GM12801 (cell line): Measurements from ENCODE around the gene KAZN.

Source experiments
- TF ChIP-seq, protein P1 (sequence below): IDR thresholded peaks from one replicate; pipeline ENCODE4 v1.5.1; 2011; ENCODE audit warnings: control low read depth; ENCODE audit not compliant: insufficient read length; ENCODE audit errors: extremely low read depth

Gene KAZN

DNA sequence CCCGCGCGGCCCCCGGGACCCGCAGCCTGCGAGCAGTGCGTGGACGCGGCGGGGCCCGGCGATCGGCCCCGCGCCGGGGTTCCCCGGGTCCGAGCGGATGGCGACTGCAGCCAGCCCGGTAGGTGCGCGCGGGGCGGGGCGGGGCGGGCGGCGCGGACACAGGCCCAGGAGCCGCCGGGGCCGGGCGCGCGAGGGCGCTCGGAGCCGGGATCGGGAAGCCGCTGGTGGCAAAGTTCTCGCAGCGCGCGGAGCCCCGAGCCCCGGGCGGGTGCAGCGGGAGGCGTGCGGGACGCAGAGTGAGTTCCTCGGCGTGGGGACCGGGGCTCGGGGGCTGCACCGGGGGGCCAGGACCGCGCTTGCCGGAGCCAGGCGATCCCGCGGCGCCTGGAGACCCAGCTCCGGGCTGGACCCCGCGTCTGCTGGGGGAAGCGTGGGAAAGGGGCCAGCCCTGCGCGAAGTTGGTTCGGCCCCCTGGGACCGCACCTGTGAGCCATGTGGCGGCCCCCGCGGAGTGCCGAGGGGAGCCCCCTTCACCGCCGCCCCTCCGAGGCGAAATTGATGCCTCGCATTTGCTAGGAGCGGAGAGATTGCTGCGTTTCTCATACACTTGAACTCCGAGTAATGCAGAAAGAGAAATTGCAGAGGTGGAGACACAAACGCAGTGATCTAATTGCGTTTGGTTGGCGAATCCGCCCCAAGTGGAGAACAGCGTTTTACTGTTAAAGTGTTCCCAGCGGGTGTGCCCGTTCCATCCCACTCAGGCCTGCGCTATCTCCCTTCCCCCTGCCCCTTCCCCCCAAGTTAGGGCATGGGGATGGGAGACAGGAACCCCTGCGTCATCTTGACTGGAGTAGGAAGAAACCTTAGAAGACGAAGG is 326.2 kb downstream of the KAZN start:
- TF ChIP-seq, protein P1, sequence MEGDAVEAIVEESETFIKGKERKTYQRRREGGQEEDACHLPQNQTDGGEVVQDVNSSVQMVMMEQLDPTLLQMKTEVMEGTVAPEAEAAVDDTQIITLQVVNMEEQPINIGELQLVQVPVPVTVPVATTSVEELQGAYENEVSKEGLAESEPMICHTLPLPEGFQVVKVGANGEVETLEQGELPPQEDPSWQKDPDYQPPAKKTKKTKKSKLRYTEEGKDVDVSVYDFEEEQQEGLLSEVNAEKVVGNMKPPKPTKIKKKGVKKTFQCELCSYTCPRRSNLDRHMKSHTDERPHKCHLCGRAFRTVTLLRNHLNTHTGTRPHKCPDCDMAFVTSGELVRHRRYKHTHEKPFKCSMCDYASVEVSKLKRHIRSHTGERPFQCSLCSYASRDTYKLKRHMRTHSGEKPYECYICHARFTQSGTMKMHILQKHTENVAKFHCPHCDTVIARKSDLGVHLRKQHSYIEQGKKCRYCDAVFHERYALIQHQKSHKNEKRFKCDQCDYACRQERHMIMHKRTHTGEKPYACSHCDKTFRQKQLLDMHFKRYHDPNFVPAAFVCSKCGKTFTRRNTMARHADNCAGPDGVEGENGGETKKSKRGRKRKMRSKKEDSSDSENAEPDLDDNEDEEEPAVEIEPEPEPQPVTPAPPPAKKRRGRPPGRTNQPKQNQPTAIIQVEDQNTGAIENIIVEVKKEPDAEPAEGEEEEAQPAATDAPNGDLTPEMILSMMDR, result no peak

- TF ChIP-seq, protein P1, result no peak
Observed at GRCh38 chr1:14925336-14926136, 327.1 kb downstream of the KAZN start.

- TF ChIP-seq, protein P1, result no peak
Observed at GRCh38 chr1:14926229-14926628, 327.7 kb downstream of the KAZN start.

GRCh38 chr1:14926818-14927575 is 328.5 kb downstream of the KAZN start:
- TF ChIP-seq, protein P1, result no peak

GRCh38 chr1:14928412-14928811 is 329.9 kb downstream of the KAZN start:
- TF ChIP-seq, protein P1, result no peak

GRCh38 chr1:14928886-14929546 is 330.5 kb downstream of the KAZN start:
- TF ChIP-seq, protein P1, result no peak
